Spleen (tissue), 11 donors: ENCODE results near the gene TWF2. TPM values are rescaled to one million over a fixed set of nuclear protein-coding genes. Genes with fewer than 3 reads are reported as not detected.

ENCODE experiments used
- DNase-seq: peaks from one replicate; pipeline ENCODE4 v3.0.0-alpha.2; 2020
- H3K27ac ChIP-seq, 8 donors: fragments of 200-600 bp; sonication (generic) in 7 of 8; 1 replicate in 4 of 8; 2 replicates in 4 of 8; pipeline versions ENCODE4 v1.5.0 to v1.8.0; 2016 to 2021; ENCODE audit warnings: inconsistent platforms in 4 of 8, mild to moderate bottlenecking in 4 of 8, moderate library complexity in 1 of 8
- H3K27me3 ChIP-seq, 7 donors: fragments of 200-600 bp; sonication (generic) in 6 of 7; replicated peaks in 1 of 7; 1 replicate in 4 of 7; 2 replicates in 3 of 7; pipeline versions ENCODE4 v1.5.0 to v1.8.0; 2016 to 2021; ENCODE audit warnings: inconsistent platforms in 3 of 7, mild to moderate bottlenecking in 1 of 7
- H3K36me3 ChIP-seq, 6 donors: fragments of 200-600 bp; sonication (generic) in 5 of 6; 1 replicate in 4 of 6; 2 replicates in 2 of 6; pipeline versions ENCODE4 v1.5.0 to v1.8.0; 2016 to 2021; ENCODE audit warnings: inconsistent platforms in 2 of 6
- H3K4me1 ChIP-seq, 6 donors: fragments of 200-600 bp; sonication (generic) in 5 of 6; 1 replicate in 3 of 6; 2 replicates in 3 of 6; pipeline versions ENCODE4 v1.5.0 to v1.8.0; 2016 to 2021; ENCODE audit warnings: inconsistent platforms in 3 of 6
- H3K4me3 ChIP-seq, 8 donors: fragments of 200-600 bp; sonication (generic) in 7 of 8; 1 replicate in 4 of 8; 2 replicates in 4 of 8; pipeline versions ENCODE4 v1.5.0 to v1.8.0; 2016 to 2021; ENCODE audit warnings: inconsistent platforms in 4 of 8, mild to moderate bottlenecking in 4 of 8, moderate library complexity in 2 of 8
- H3K9me3 ChIP-seq, 8 donors: fragments of 200-600 bp; sonication (generic) in 7 of 8; 1 replicate in 4 of 8; 2 replicates in 4 of 8; pipeline versions ENCODE4 v1.5.0 to v1.8.0; 2016 to 2021; ENCODE audit warnings: inconsistent platforms in 4 of 8
- POLR2A ChIP-seq, 3 donors: fragments of 450-650 bp; IDR thresholded peaks; one replicate each; pipeline ENCODE4 v1.5.1; 2017; ENCODE audit warnings: antibody characterized with exemption in 3 of 3, mild to moderate bottlenecking in 1 of 3
- POLR2AphosphoS5 ChIP-seq, 3 donors: sonication (generic); formaldehyde crosslinking; IDR thresholded peaks; one replicate each; pipeline ENCODE4 v1.5.1; 2017; ENCODE audit warnings: antibody characterized with exemption in 3 of 3
- WGBS, 5 donors: extraction: QIAGEN DNeasy Blood & Tissue Kit in 3 of 5; methylation state at CpG; one replicate each; pipeline versions ENCODE4 v1.1.5 to v1.1.7; 2013 to 2018; 5-methylcytosine and 5-hydroxymethylcytosine counted together
- intact Hi-C: fragments of 100-400 bp; cut with DNase I; formaldehyde crosslinking; loops from one replicate; pipeline ENCODE4 v1.15.0; 2023; ENCODE audit warnings: low total_unique reads
- polyA plus RNA-seq, 3 donors: library from polyadenylated mRNA; stranded (reverse); fragments of 200-250 nt; gene quantifications; one replicate each; pipeline ENCODE4 v1.2.1, GENCODE V29; 2013
- total RNA-seq, 7 donors: library from RNA; depleted of rRNA in 3 of 7; stranded (reverse); fragments of >200 nt in 3 of 7; fragmentation: NEBNext Ultra II Directional in 4 of 7; extraction: Animal tissue kit (Norgen Biotek cat#: 25700) in 4 of 7; gene quantifications; one replicate each; pipeline versions ENCODE4 v1.1.0 to v1.2.1, GENCODE V29; 2016 to 2021
- TF ChIP-seq, protein P1 (sequence below), 11 experiments: fragments of 200-600 bp in 7 of 11; fragments of 450-650 bp in 4 of 11; sonication (generic) in 4 of 11; IDR thresholded peaks in 8 of 11; conservative IDR thresholded peaks in 3 of 11; 1 replicate in 7 of 11; 2 replicates in 4 of 11; pipeline versions ENCODE4 v1.4.0 to v1.8.0; 2016 to 2021; ENCODE audit warnings: antibody characterized with exemption in 11 of 11, inconsistent platforms in 4 of 11, mild to moderate bottlenecking in 1 of 11
- donor health status: healthy with polysubstance abuse.
- donor health status: DM: no; HTN: no; CAD: no; lungs with moderate emphysema.
- donor health status: DM: no; HTN: no; CAD: no.
- donor health status: Bipolar disorder and iron deficiency.
- donor health status: healthy.
- donor health status: DM: no; HTN: no; CAD: no.
- donor health status: DM: yes; HTN: yes; CAD: no.

Gene TWF2
- total and polyA plus RNA-seq, 10 donors = 47.3 to 109 (median 68.0) TPM

- no peaks in the 10 kb centered on the region for H3K9me3 ChIP-seq
- H3K27ac ChIP-seq = peak overlapping the region in 2 of 8 donors; percentile 99
- no peak overlapping the region for H3K4me3 ChIP-seq
- intact Hi-C loops = no loop called here
- TF ChIP-seq POLR2A (IDR thresholded peaks at IDR 0.05) (no peak), POLR2AphosphoS5 (IDR thresholded peaks at IDR 0.05) (no peak)
- TF ChIP-seq, protein P1, sequence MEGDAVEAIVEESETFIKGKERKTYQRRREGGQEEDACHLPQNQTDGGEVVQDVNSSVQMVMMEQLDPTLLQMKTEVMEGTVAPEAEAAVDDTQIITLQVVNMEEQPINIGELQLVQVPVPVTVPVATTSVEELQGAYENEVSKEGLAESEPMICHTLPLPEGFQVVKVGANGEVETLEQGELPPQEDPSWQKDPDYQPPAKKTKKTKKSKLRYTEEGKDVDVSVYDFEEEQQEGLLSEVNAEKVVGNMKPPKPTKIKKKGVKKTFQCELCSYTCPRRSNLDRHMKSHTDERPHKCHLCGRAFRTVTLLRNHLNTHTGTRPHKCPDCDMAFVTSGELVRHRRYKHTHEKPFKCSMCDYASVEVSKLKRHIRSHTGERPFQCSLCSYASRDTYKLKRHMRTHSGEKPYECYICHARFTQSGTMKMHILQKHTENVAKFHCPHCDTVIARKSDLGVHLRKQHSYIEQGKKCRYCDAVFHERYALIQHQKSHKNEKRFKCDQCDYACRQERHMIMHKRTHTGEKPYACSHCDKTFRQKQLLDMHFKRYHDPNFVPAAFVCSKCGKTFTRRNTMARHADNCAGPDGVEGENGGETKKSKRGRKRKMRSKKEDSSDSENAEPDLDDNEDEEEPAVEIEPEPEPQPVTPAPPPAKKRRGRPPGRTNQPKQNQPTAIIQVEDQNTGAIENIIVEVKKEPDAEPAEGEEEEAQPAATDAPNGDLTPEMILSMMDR (IDR thresholded peaks at IDR 0.05 in 8 of 11, conservative IDR thresholded peaks at IDR 0.05 in 3 of 11) = no peak
- WGBS, 5 donors = 74 to 88% (median 84%) methylated on average over 7 of the region's 7 CpGs
- H3K4me1 ChIP-seq = peaks cover 50 to 86% (median 69%) of the 10 kb centered on the region in 6 donors
- DNase-seq = no peak
- H3K27me3 ChIP-seq = no peaks in the 10 kb centered on the region
- peaks cover 4 to 92% (median 71%) of the 10 kb centered on the region in 6 donors for H3K36me3 ChIP-seq
These were observed 29.1 kb upstream of the TWF2 start for GRCh38 chr3:52268036-52268435.

DNA sequence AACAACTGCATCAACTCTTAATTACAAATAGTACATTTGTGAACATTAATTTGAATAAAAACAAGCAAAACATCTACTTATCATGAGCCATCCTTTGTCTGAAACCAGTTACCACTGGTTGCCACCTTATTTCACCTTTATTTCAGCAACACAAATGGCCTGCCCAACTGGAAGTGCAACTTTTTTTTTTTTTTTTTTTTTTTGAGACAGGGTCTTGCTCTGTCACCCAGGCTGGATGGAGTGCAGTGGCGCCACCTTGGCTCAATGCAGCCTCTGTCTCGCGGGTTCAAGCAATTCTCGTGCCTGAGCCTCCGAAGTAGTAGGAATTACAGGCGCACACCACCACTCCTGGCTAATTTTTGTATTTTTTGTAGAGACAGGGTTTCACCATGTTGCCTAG, 26.4 kb upstream of the TWF2 start:
- H3K4me1 ChIP-seq = peaks cover 24 to 86% (median 51%) of the 10 kb centered on the region in 6 donors

DNA sequence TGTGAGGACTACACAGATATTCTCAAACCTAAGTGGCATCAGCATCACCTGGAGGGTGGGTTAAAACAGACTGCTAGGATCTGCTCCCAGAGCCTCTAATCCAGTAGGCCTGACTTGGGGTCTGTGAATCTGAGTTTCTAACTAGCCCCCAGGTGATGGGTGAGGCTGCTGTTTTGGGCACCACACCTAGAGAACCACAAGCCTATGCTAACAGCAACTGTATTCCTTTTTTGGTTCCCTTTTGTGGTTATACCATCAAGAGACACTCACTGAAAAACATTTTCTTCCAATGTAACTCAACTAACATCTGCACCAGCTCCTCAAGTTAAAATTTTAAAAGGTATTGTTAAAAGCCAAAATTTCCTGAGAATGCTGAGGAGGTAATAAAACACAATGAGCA, 23.5 kb upstream of the TWF2 start:
- no peaks in the 10 kb centered on the region for H3K9me3 ChIP-seq
- H3K27ac ChIP-seq = peak overlapping the region in 2 of 8 donors; percentile 24 to 48
- intact Hi-C loops = no loop called here
- no peak overlapping the region for H3K4me3 ChIP-seq
- peaks cover 4 to 100% (median 99%) of the 10 kb centered on the region in 6 donors for H3K36me3 ChIP-seq
- TF ChIP-seq POLR2AphosphoS5 (IDR thresholded peaks at IDR 0.05) = no peak
- TF ChIP-seq, protein P1 (IDR thresholded peaks at IDR 0.05 in 8 of 11, conservative IDR thresholded peaks at IDR 0.05 in 3 of 11) = no peak
- TF ChIP-seq POLR2A (IDR thresholded peaks at IDR 0.05) = no peak
- no peaks in the 10 kb centered on the region for H3K27me3 ChIP-seq
- H3K4me1 ChIP-seq = peaks cover 0 to 65% (median 23%) of the 10 kb centered on the region in 6 donors
- DNase-seq = no peak

More for the DNA sequence above, 26.4 kb upstream of the TWF2 start:
- 85 to 98% (median 96%) methylated on average over 6 of the region's 6 CpGs for WGBS, 5 donors
- no peak for DNase-seq
- Histone ChIP-seq H3K36me3 (peaks cover 4 to 100% (median 90%) of the 10 kb centered on the region in 6 donors), H3K27me3 (no peaks in the 10 kb centered on the region), H3K27ac (no peak overlapping the region), H3K9me3 (no peaks in the 10 kb centered on the region), H3K4me3 (no peak overlapping the region)
- intact Hi-C loops = no loop called here
- TF ChIP-seq, protein P1 (IDR thresholded peaks at IDR 0.05 in 8 of 11, conservative IDR thresholded peaks at IDR 0.05 in 3 of 11) = no peak
- no peak for TF ChIP-seq POLR2A (IDR thresholded peaks at IDR 0.05)
- TF ChIP-seq POLR2AphosphoS5 (IDR thresholded peaks at IDR 0.05) = no peak

DNA sequence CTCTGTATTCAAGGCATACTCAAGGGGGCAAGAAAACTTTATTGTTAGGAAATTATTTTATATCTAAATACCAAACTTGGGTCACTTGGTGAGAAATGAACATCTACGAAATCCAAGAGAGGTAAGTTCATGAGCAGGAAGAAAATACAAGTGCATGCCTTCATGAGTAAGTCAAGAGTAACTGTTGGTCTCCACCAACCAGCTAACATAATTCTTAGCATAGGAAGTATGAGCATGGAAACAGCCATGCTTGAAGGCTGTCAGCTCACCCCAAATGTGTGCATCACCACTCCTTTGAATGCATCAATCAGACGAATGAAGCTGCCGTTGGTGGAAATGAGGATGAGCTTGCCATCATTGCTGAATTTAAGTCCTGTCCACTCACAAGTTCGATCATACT, 20.5 kb upstream of the TWF2 start:
- H3K27me3 ChIP-seq = no peaks in the 10 kb centered on the region
- intact Hi-C loops = no loop called here
- no peak for DNase-seq
- 84 to 96% (median 91%) methylated on average over 4 of the region's 4 CpGs for WGBS, 5 donors
- TF ChIP-seq POLR2A (IDR thresholded peaks at IDR 0.05) (no peak), POLR2AphosphoS5 (IDR thresholded peaks at IDR 0.05) (no peak)
- TF ChIP-seq, protein P1 (IDR thresholded peaks at IDR 0.05 in 8 of 11, conservative IDR thresholded peaks at IDR 0.05 in 3 of 11) = no peak
- peaks cover 0 to 100% (median 97%) of the 10 kb centered on the region in 6 donors for H3K36me3 ChIP-seq
- no peak overlapping the region for H3K4me3 ChIP-seq
- H3K27ac ChIP-seq = no peak overlapping the region
- no peaks in the 10 kb centered on the region for H3K9me3 ChIP-seq
- peaks cover 0 to 79% (median 24%) of the 10 kb centered on the region in 6 donors for H3K4me1 ChIP-seq
